K562 (cell line): Measurements from ENCODE around the gene MARK4. TPM values are rescaled to one million over a fixed set of nuclear protein-coding genes. Genes with fewer than 3 reads are reported as not detected.

ENCODE experiments used
- CTCF ChIP-seq, 3 experiments: IDR thresholded peaks in 2 of 3; conservative IDR thresholded peaks in 1 of 3; 2 replicates each; pipeline ENCODE4 v1.5.1; 2011 to 2012; ENCODE audit warnings: low read length in 3 of 3, mild to moderate bottlenecking in 3 of 3, control low read depth in 2 of 3, improper control_type of control experiment in 1 of 3, inconsistent platforms in 1 of 3, low read depth in 1 of 3, mixed read lengths in 1 of 3, moderate library complexity in 1 of 3; ENCODE audit not compliant: insufficient read depth in 2 of 3
- HDAC2 ChIP-seq: fragments of 450-650 bp; IDR thresholded peaks from 2 replicates; pipeline ENCODE4 v1.6.1; 2016; ENCODE audit warnings: mild to moderate bottlenecking
- MGA ChIP-seq: fragments of 450-650 bp; IDR thresholded peaks from 2 replicates; pipeline ENCODE4 v1.6.1; 2016; ENCODE audit warnings: mild to moderate bottlenecking, moderate library complexity
- PRPF4 ChIP-seq: fragments of 200-400 bp; formaldehyde crosslinking; IDR thresholded peaks from one replicate; pipeline ENCODE4 v1.6.1; 2017; ENCODE audit warnings: low read length, low read depth, mild to moderate bottlenecking; ENCODE audit not compliant: insufficient read depth, poor library complexity, severe bottlenecking
- ZNF561 ChIP-seq: fragments of 450-650 bp; formaldehyde crosslinking; conservative IDR thresholded peaks from 2 replicates; pipeline ENCODE4 v1.4.0; 2020; ENCODE audit warnings: mild to moderate bottlenecking, moderate library complexity
- ZNF717 ChIP-seq: fragments of 250-450 bp; sonication (Bioruptor Pico); IDR thresholded peaks from 2 replicates; pipeline ENCODE4 v1.5.0; 2021
- polyA plus RNA-seq, 8 experiments: library from polyadenylated mRNA; depleted of rRNA in 4 of 8; stranded (reverse) in 5 of 8; unstranded in 3 of 8; fragments of >200 nt; fragmentation: Nextera tagmentation in 2 of 8; fragmentation: Illumina TruSeq in 1 of 8; extraction: Ambion mirVana in 2 of 8; extraction: Trizol in 1 of 8; gene quantifications; 2 replicates each; pipeline versions ENCODE4 v1.2.1 to v1.2.3, GENCODE V29; 2011 to 2014; ENCODE audit warnings: inconsistent platforms in 1 of 8, missing spikeins in 1 of 8
- total RNA-seq, 7 experiments: library from RNA; depleted of rRNA in 6 of 7; stranded (reverse); fragments of >200 nt in 6 of 7; fragmentation: Illumina TruSeq in 2 of 7; extraction: Trizol in 2 of 7; gene quantifications; 2 replicates each; pipeline versions ENCODE4 v1.2.1 to v1.2.3, GENCODE V29; 2011 to 2021; ENCODE audit warnings: low replicate concordance in 1 of 7

MARK4 gene
- total and polyA plus RNA-seq, 9 of the 15 experiments (the other 6 are each of a cell fraction or from before 2014, with no cell fraction given) = 0.52 to 29.4 (median 8.6) TPM

GRCh38 chr19:45255611-45256157, 4.6 kb downstream of the MARK4 start (continued):
- TF ChIP-seq PRPF4 (no peak), CTCF (IDR thresholded peaks at IDR 0.05 in 2 of 3, conservative IDR thresholded peaks at IDR 0.05 in 1 of 3; ENCODE audit: insufficient read depth in 2 of 3, low read depth in 1 of 3, low read length in 3 of 3) (no peak), ZNF717 (CRISPR knock-in tag) (no peak), HDAC2 (no peak), ZNF561 (no peak), MGA (no peak)
